ENCODE data around the gene FABP6.

The FABP6 gene

GRCh38 chr5:160207061-160207460 is 22.2 kb upstream of the FABP6 start (continued):
- TF ChIP-seq TCF4 (CRISPR knock-in tag; IDR thresholded peaks at IDR 0.05; ENCODE audit: borderline replicate concordance), result no peak
- TF ChIP-seq ZC3H10 (CRISPR knock-in tag; IDR thresholded peaks at IDR 0.05), result no peak
- TF ChIP-seq POU6F1 (CRISPR knock-in tag; IDR thresholded peaks at IDR 0.05; ENCODE audit: borderline replicate concordance, low read depth), result no peak
- TF ChIP-seq ZNF70 (CRISPR knock-in tag; IDR thresholded peaks at IDR 0.05), result no peak

DNA sequence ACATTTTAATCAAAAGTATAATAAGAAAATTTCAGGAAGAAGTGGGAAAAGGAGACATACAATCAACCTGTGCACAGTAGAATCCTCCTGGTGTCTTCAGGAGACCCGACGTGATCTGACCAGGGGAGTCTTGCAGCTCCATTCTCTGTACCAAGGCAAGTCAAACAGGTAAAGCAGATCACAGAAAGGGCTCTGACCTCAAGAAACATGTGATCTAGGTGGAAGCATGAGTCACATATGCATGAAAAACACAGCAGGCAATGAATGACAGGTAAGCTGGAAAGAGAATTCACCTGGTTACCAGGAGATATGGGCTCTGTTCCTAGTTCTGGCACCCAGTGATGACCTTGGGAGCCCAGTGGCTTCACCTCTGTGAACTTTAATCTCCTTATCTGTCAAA is 19.4 kb upstream of the FABP6 start:
- no peak for ATAC-seq
- TF ChIP-seq POU6F1 (CRISPR knock-in tag; IDR thresholded peaks at IDR 0.05; ENCODE audit: borderline replicate concordance, low read depth) (no peak), ZFP3 (CRISPR knock-in tag; IDR thresholded peaks at IDR 0.05) (no peak), ARNTL (CRISPR knock-in tag; IDR thresholded peaks at IDR 0.05; ENCODE audit: borderline replicate concordance, low read depth) (no peak), ISL1 (CRISPR knock-in tag; IDR thresholded peaks at IDR 0.05) (no peak), ZC3H10 (CRISPR knock-in tag; IDR thresholded peaks at IDR 0.05) (no peak), ZNF8 (CRISPR knock-in tag; IDR thresholded peaks at IDR 0.05) (no peak), PPARA (CRISPR knock-in tag; IDR thresholded peaks at IDR 0.05; ENCODE audit: borderline replicate concordance) (no peak), OSR1 (CRISPR knock-in tag; IDR thresholded peaks at IDR 0.05) (no peak), SNAI2 (CRISPR knock-in tag; IDR thresholded peaks at IDR 0.05) (no peak), ZFP30 (CRISPR knock-in tag; IDR thresholded peaks at IDR 0.05) (no peak), ESRRG (CRISPR knock-in tag; IDR thresholded peaks at IDR 0.05) (no peak), TOX (CRISPR knock-in tag; IDR thresholded peaks at IDR 0.05; ENCODE audit: borderline replicate concordance) (no peak), TSHZ2 (CRISPR knock-in tag; IDR thresholded peaks at IDR 0.05) (no peak), RARB (CRISPR knock-in tag; IDR thresholded peaks at IDR 0.05) (no peak), CSDC2 (CRISPR knock-in tag; IDR thresholded peaks at IDR 0.05) (no peak), TCF4 (CRISPR knock-in tag; IDR thresholded peaks at IDR 0.05; ENCODE audit: borderline replicate concordance) (no peak), ZNF565 (CRISPR knock-in tag; conservative IDR thresholded peaks at IDR 0.05; ENCODE audit: low read depth) (no peak)
- TF ChIP-seq, protein P1, sequence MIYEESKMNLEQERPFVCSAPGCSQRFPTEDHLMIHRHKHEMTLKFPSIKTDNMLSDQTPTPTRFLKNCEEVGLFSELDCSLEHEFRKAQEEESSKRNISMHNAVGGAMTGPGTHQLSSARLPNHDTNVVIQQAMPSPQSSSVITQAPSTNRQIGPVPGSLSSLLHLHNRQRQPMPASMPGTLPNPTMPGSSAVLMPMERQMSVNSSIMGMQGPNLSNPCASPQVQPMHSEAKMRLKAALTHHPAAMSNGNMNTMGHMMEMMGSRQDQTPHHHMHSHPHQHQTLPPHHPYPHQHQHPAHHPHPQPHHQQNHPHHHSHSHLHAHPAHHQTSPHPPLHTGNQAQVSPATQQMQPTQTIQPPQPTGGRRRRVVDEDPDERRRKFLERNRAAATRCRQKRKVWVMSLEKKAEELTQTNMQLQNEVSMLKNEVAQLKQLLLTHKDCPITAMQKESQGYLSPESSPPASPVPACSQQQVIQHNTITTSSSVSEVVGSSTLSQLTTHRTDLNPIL (CRISPR knock-in tag; IDR thresholded peaks at IDR 0.05; ENCODE audit: low read depth), result no peak
- TF ChIP-seq, protein P2, sequence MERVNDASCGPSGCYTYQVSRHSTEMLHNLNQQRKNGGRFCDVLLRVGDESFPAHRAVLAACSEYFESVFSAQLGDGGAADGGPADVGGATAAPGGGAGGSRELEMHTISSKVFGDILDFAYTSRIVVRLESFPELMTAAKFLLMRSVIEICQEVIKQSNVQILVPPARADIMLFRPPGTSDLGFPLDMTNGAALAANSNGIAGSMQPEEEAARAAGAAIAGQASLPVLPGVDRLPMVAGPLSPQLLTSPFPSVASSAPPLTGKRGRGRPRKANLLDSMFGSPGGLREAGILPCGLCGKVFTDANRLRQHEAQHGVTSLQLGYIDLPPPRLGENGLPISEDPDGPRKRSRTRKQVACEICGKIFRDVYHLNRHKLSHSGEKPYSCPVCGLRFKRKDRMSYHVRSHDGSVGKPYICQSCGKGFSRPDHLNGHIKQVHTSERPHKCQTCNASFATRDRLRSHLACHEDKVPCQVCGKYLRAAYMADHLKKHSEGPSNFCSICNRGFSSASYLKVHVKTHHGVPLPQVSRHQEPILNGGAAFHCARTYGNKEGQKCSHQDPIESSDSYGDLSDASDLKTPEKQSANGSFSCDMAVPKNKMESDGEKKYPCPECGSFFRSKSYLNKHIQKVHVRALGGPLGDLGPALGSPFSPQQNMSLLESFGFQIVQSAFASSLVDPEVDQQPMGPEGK (CRISPR knock-in tag; IDR thresholded peaks at IDR 0.05; ENCODE audit: borderline replicate concordance), result no peak
- TF ChIP-seq, protein P3, sequence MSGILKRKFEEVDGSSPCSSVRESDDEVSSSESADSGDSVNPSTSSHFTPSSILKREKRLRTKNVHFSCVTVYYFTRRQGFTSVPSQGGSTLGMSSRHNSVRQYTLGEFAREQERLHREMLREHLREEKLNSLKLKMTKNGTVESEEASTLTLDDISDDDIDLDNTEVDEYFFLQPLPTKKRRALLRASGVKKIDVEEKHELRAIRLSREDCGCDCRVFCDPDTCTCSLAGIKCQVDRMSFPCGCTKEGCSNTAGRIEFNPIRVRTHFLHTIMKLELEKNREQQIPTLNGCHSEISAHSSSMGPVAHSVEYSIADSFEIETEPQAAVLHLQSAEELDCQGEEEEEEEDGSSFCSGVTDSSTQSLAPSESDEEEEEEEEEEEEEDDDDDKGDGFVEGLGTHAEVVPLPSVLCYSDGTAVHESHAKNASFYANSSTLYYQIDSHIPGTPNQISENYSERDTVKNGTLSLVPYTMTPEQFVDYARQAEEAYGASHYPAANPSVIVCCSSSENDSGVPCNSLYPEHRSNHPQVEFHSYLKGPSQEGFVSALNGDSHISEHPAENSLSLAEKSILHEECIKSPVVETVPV (CRISPR knock-in tag; IDR thresholded peaks at IDR 0.05), result no peak

Data from SK-N-SH treated with all-trans-retinoic acid at 6 μM for 48 hours (cell line).